Stimulated activated CD4-positive, alpha-beta T cell treated with anti-CD3 and anti-CD28 coated beads, Interleukin-2, amount 100 ng/mL, for 4 hours (primary cell): ENCODE data around the gene ZBTB5.
"Not testable (repeated sequence)": the region's sequence is repeated elsewhere in the genome, so short reads cannot be mapped to it uniquely, and the experiment has no call there.

Source experiments
- DNase-seq: peaks from one replicate; pipeline ENCODE4 v3.0.0-alpha.2; 2020; ENCODE audit warnings: low read depth

The ZBTB5 gene

GRCh38 chr9:37404590-37404989 lies 60.7 kb downstream of the ZBTB5 start:
- no peak for DNase-seq

- DNase-seq = no peak
Observed at GRCh38 chr9:37399336-37399735, 65.9 kb downstream of the ZBTB5 start.

GRCh38 chr9:37398464-37399025 lies 66.7 kb downstream of the ZBTB5 start:
- no peak for DNase-seq

GRCh38 chr9:37397948-37398347 lies 67.3 kb downstream of the ZBTB5 start:
- not testable (repeated sequence) for DNase-seq

GRCh38 chr9:37395663-37396062 lies 69.6 kb downstream of the ZBTB5 start:
- no peak for DNase-seq

GRCh38 chr9:37395229-37395628 lies 70.0 kb downstream of the ZBTB5 start:
- DNase-seq = no peak

GRCh38 chr9:37392272-37392671 lies 73.0 kb downstream of the ZBTB5 start:
- DNase-seq = no peak

GRCh38 chr9:37390759-37391158 lies 74.5 kb downstream of the ZBTB5 start:
- DNase-seq = no peak
